ENCODE results near the gene HOXA3.
A peak's percentile ranks its signal among the peaks of the same experiment; 100 is the strongest.

The HOXA3 gene

GRCh38 chr7:27097686-27098577, 54.5 kb downstream of the HOXA3 start:
- Histone ChIP-seq H3K36me3 (peaks cover 36% of the 10 kb centered on the region), H3K27ac (peak overlapping the region; percentile 96), H3K27me3 (peaks cover 84% of the 10 kb centered on the region), H3K4me3 (ENCODE audit: low read depth in 1 of 2, low read length in 1 of 2) (peak overlapping the region; percentile 95 to 99), H3K4me1 (ENCODE audit: control insufficient read depth in 1 of 2, insufficient read depth in 1 of 2, low read depth in 1 of 2, low read length in 1 of 2) (peaks cover 32 to 50% of the 10 kb centered on the region in 2 experiments), H3K9me3 (no peaks in the 10 kb centered on the region)
- no peak for TF ChIP-seq CTCF (IDR thresholded peaks at IDR 0.05)

- peaks cover 84% of the 10 kb centered on the region for H3K27me3 ChIP-seq
Observed at GRCh38 chr7:27096768-27097514, 55.4 kb downstream of the HOXA3 start.

DNA sequence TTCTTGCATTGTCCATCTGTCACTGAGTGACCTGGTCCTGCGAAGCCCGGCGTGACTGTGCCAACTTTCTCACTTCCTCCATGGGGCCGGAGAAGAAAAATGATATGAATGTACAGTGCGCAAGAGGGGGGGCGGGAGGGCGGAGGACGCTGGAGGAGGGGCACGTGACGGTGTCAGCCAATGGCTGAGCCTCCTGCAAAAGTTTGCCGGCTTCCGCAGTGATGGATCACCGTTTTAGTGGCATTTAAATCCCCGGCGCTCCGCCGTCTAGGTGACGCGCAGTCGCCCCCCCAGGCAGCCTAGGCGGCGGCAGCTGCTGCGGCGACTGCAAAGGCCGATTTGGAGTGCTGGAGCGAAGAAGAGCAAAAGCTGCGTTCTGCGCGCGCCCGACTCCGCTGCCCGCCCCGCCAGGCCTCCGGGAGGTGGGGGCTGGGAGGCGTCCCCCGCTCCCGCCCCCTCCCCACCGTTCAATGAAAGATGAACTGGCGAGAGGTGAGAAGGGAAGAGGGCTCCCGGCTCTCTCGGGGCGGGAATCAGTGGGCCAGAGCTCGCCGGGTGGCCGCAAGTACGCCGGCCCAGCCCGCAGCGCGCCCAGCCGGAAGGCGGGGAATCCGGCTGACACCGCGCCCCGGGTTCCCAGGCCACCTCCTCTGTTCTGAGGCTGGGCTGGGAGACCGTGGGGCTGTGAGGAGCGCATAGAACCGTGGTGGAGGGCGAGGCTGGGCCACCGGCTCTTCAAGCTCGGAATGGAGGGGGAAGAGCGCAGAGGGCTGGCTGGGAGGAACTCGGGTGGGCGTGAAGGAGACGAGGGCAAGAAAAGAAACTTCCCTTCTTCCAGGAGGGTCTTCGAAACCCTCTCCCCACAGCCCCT, 56.3 kb downstream of the HOXA3 start, which contains the start of gene HOXA1:
TSS of gene HOXA1 (minus strand) at position 104 of the 871 bp plus-strand sequence. CDS start at position 16, 88 bp downstream.
- Histone ChIP-seq H3K27me3 (peaks cover 84% of the 10 kb centered on the region), H3K36me3 (peaks cover 28% of the 10 kb centered on the region), H3K27ac (peak within 1 kb of the TSS; percentile 96), H3K9me3 (no peaks in the 10 kb centered on the region), H3K4me3 (ENCODE audit: low read depth in 1 of 2, low read length in 1 of 2) (peak within 1 kb of the TSS; percentile 95 to 99), H3K4me1 (ENCODE audit: control insufficient read depth in 1 of 2, insufficient read depth in 1 of 2, low read depth in 1 of 2, low read length in 1 of 2) (peaks cover 32 to 36% of the 10 kb centered on the region in 2 experiments)
- TF ChIP-seq CTCF (IDR thresholded peaks at IDR 0.05): no peak

More at GRCh38 chr7:27096768-27097514, 55.4 kb downstream of the HOXA3 start:
- H3K36me3 ChIP-seq: peaks cover 36% of the 10 kb centered on the region
- peak overlapping the region; percentile 95 to 99 for H3K4me3 ChIP-seq (ENCODE audit: low read depth in 1 of 2, low read length in 1 of 2)
- peak overlapping the region; percentile 96 for H3K27ac ChIP-seq
- H3K4me1 ChIP-seq (ENCODE audit: control insufficient read depth in 1 of 2, insufficient read depth in 1 of 2, low read depth in 1 of 2, low read length in 1 of 2): peaks cover 32 to 42% of the 10 kb centered on the region in 2 experiments
- no peaks in the 10 kb centered on the region for H3K9me3 ChIP-seq
- no peak for TF ChIP-seq CTCF (IDR thresholded peaks at IDR 0.05)

DNA sequence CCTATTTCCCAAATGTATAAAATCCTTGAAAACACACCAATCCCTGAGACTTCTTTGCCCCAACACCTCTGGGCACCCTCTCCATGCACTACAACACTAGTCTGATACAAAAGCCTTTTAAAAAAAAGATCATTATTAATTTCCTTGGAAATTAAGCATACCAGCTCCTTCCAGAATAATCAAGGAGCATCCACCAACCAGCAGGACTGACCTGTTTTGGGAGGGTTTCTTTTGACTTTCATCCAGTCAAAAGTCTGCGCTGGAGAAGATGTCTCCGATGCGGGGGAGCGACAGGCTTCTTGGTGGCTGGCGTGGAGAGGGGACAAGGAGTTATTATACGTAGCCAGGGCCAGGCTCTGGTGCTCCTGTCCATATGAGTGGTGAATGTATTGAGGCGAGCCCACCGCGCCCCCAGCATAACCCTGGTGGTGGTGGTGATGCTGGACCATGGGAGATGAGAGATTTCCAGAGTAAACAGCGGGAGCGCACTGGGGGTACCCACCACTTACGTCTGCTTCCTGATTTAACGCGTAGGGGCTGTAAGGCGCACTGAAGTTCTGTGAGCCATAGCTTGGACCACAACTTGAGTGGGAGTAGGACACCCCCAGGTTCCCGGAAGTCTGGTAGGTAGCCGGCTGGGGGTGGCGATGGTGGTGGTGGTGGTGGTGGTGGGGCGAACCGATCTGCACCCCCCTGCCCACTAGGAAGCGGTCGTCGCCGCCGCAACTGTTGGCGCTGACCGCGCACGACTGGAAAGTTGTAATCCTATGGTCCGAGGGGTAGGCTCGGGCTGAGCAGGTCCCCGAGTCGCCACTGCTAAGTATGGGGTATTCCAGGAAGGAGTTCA, 57.1 kb downstream of the HOXA3 start:
- H3K4me3 ChIP-seq (ENCODE audit: low read depth in 1 of 2, low read length in 1 of 2): peak overlapping the region; percentile 95 to 99
- peak overlapping the region; percentile 96 for H3K27ac ChIP-seq
- H3K36me3 ChIP-seq: peaks cover 22% of the 10 kb centered on the region
- no peaks in the 10 kb centered on the region for H3K9me3 ChIP-seq
- H3K27me3 ChIP-seq: peaks cover 84% of the 10 kb centered on the region
- peaks cover 32 to 36% of the 10 kb centered on the region in 2 experiments for H3K4me1 ChIP-seq (ENCODE audit: control insufficient read depth in 1 of 2, insufficient read depth in 1 of 2, low read depth in 1 of 2, low read length in 1 of 2)
- no peak for TF ChIP-seq CTCF (IDR thresholded peaks at IDR 0.05)
